IPS-NIHi7 (cell line): ENCODE results near the gene CYP26A1.
A peak's percentile ranks its signal among the peaks of the same experiment; 100 is the strongest.

Experiments
- DNase-seq: peaks from one replicate; pipeline ENCODE4 v3.0.0; 2012; ENCODE audit warnings: mixed read lengths; ENCODE audit errors: extremely low spot score

CYP26A1 gene

GRCh38 chr10:93064874-93065660 lies 8.6 kb upstream of the CYP26A1 start:
- no peak for DNase-seq

GRCh38 chr10:93065675-93066543 lies 7.8 kb upstream of the CYP26A1 start:
- DNase-seq: peak; percentile 48

GRCh38 chr10:93066544-93066913 lies 7.2 kb upstream of the CYP26A1 start:
- DNase-seq: no peak

GRCh38 chr10:93067443-93068365 lies 6.0 kb upstream of the CYP26A1 start:
- DNase-seq: no peak

GRCh38 chr10:93068411-93069244 lies 5.1 kb upstream of the CYP26A1 start:
- DNase-seq: peak; percentile 46

- DNase-seq: no peak
These were observed 4.5 kb upstream of the CYP26A1 start for GRCh38 chr10:93069245-93069561.

GRCh38 chr10:93070378-93071176 lies 3.1 kb upstream of the CYP26A1 start:
- DNase-seq: no peak

- DNase-seq: no peak
These were observed 2.6 kb upstream of the CYP26A1 start for GRCh38 chr10:93071177-93071472.

- DNase-seq: peak; percentile 83
These were observed 1.9 kb upstream of the CYP26A1 start for GRCh38 chr10:93071674-93072224.

GRCh38 chr10:93072225-93072712 lies 1.4 kb upstream of the CYP26A1 start:
- DNase-seq: no peak

- no peak for DNase-seq
These were observed 767 bp upstream of the CYP26A1 start for GRCh38 chr10:93072713-93073538.

GRCh38 chr10:93074147-93074596 lies 479 bp downstream of the CYP26A1 start:
- no peak for DNase-seq

GRCh38 chr10:93074597-93075368 lies 1.1 kb downstream of the CYP26A1 start:
- no peak for DNase-seq

- no peak for DNase-seq
These were observed 1.9 kb downstream of the CYP26A1 start for GRCh38 chr10:93075369-93076221.

GRCh38 chr10:93076871-93077270 lies 3.2 kb downstream of the CYP26A1 start:
- DNase-seq: no peak

GRCh38 chr10:93077860-93078337 lies 4.2 kb downstream of the CYP26A1 start:
- DNase-seq: no peak
